DND-41 (cell line): ENCODE measurements around the gene TRIM32.
A peak's percentile ranks its signal among the peaks of the same experiment; 100 is the strongest.

Experiments used
- ATAC-seq: fragments of 200-7000 bp; cut with Tn5 transposase; 3 replicates; pipeline ENCODE4 v1.9.1; 2021; ENCODE audit warnings: low read depth; ENCODE audit not compliant: insufficient read depth
- DNase-seq: peaks from one replicate; pipeline ENCODE4 v3.0.0-alpha.2; 2020
- H2AFZ ChIP-seq: 2 replicates; pipeline ENCODE4 v1.6.0; 2012; ENCODE audit warnings: low read depth, low read length
- H3K27ac ChIP-seq: 2 replicates; pipeline ENCODE4 v1.5.1; 2012; ENCODE audit warnings: low read length, inconsistent platforms
- H3K27me3 ChIP-seq: fragments of 200-600 bp; sonication (generic); 2 replicates; pipeline ENCODE4 v1.6.0; 2012; ENCODE audit warnings: low read length, mild to moderate bottlenecking, inconsistent platforms; ENCODE audit not compliant: insufficient read depth, poor library complexity
- H3K36me3 ChIP-seq: 2 replicates; pipeline ENCODE4 v1.5.1; 2012; ENCODE audit warnings: low read length, inconsistent platforms; ENCODE audit not compliant: insufficient read depth
- H3K4me1 ChIP-seq: 2 replicates; pipeline ENCODE4 v1.5.1; 2012; ENCODE audit warnings: mild to moderate bottlenecking, low read length; ENCODE audit not compliant: insufficient read depth
- H3K4me2 ChIP-seq: 2 replicates; pipeline ENCODE4 v1.6.0; 2012; ENCODE audit warnings: mild to moderate bottlenecking, moderate library complexity, low read length, inconsistent platforms; ENCODE audit not compliant: insufficient read depth
- H3K4me3 ChIP-seq, 2 experiments: fragments of 200-600 bp in 1 of 2; shearing (Covaris generic) in 1 of 2; 2 replicates each; pipeline ENCODE4 v1.5.1; 2012 to 2016; ENCODE audit warnings: inconsistent platforms in 2 of 2, low read length in 2 of 2, mild to moderate bottlenecking in 2 of 2, low read depth in 1 of 2, moderate library complexity in 1 of 2
- H3K79me2 ChIP-seq: 2 replicates; pipeline ENCODE4 v1.6.0; 2012; ENCODE audit warnings: low read length, inconsistent platforms; ENCODE audit not compliant: insufficient read depth
- H3K9ac ChIP-seq: 2 replicates; pipeline ENCODE4 v1.6.0; 2012; ENCODE audit warnings: low read depth, mild to moderate bottlenecking, inconsistent platforms, low read length, moderate library complexity
- H3K9me3 ChIP-seq: 2 replicates; pipeline ENCODE4 v1.5.1; 2012; ENCODE audit warnings: low read length, moderate library complexity, mild to moderate bottlenecking, inconsistent platforms; ENCODE audit not compliant: insufficient read depth, severe bottlenecking
- H4K20me1 ChIP-seq: 2 replicates; pipeline ENCODE4 v1.6.0; 2012; ENCODE audit warnings: low read length; ENCODE audit not compliant: insufficient read depth
- CTCF ChIP-seq: IDR thresholded peaks from 2 replicates; pipeline ENCODE4 v1.5.1; 2012; ENCODE audit warnings: borderline replicate concordance, low read length, moderate library complexity, mild to moderate bottlenecking; ENCODE audit not compliant: poor library complexity, severe bottlenecking; ENCODE audit errors: extremely low read depth
- EZH2 ChIP-seq: IDR thresholded peaks from 3 replicates; pipeline ENCODE4 v1.6.1; 2012; ENCODE audit warnings: borderline replicate concordance, low read depth, mild to moderate bottlenecking, moderate library complexity, low read length, inconsistent platforms; ENCODE audit not compliant: severe bottlenecking

The TRIM32 gene

DNA sequence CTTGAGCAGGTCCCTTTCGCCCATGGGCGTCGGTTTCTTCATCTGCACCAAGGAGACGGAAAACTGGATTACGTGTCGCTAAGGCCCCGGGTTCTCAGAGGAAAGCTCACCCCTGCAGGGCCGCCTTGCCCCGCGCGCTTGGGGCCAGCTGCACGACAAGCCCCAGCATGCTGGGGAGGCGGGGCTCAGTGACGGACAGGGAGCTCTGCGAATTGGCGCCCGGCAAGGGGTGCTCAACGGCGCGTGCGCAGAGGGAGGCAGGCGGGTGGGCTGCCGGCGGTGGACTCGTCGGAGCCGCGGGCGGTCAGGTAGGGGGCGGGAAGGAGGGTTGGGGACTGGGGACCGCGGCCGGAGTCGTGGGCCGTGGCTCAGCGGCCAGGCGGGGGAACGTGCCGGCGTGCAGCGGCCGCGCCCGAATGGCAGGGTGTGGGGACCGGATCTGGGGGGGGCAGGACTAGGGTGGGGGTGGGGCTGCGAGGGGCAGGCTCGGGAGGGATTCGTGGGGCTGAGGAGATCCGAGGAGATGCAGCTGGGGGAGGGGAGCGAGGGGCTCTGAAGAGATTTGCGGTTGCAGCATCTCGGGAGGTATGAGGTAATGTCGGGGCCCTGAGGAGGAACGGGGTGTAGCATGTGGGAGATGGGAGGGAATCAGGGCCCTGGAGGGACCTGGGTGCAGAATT, at the start of gene TRIM32:
Gene TRIM32 (plus strand): TSS at position 232 of the 680 bp plus-strand sequence. CDS start 10,438 bp downstream, outside the sequence.
- H3K9ac ChIP-seq = peak within 1 kb of the TSS; percentile 55
- peak; percentile 96 for ATAC-seq
- H3K27me3 ChIP-seq = no peaks in the 10 kb centered on the region
- peaks cover 6% of the 10 kb centered on the region; the same call in 1 of the 2 replicates for H4K20me1 ChIP-seq
- H3K79me2 ChIP-seq = peaks cover 15% of the 10 kb centered on the region
- H3K9me3 ChIP-seq = no peaks in the 10 kb centered on the region
- TF ChIP-seq EZH2 (no peak), CTCF (no peak)
- H3K36me3 ChIP-seq = no peaks in the 10 kb centered on the region
- peak within 1 kb of the TSS; percentile 45 to 70; a peak in 3 of 4 replicates for H3K4me3 ChIP-seq
- peak within 1 kb of the TSS; percentile 86 for H2AFZ ChIP-seq
- peak within 1 kb of the TSS; percentile 56 for H3K27ac ChIP-seq
- peak; percentile 89 for DNase-seq
- H3K4me2 ChIP-seq = peak within 1 kb of the TSS; percentile 76
- H3K4me1 ChIP-seq = peaks cover 34% of the 10 kb centered on the region

- H2AFZ ChIP-seq = no peak overlapping the region
- no peaks in the 10 kb centered on the region for H3K27me3 ChIP-seq
- no peaks in the 10 kb centered on the region for H3K4me1 ChIP-seq
- H3K4me3 ChIP-seq = no peak overlapping the region
- H3K36me3 ChIP-seq = no peaks in the 10 kb centered on the region
- H4K20me1 ChIP-seq = no peaks in the 10 kb centered on the region
- no peak overlapping the region for H3K4me2 ChIP-seq
- H3K79me2 ChIP-seq = no peaks in the 10 kb centered on the region
- H3K9ac ChIP-seq = no peak overlapping the region
- no peak overlapping the region for H3K27ac ChIP-seq
- ATAC-seq (no peak), DNase-seq (no peak)
- no peak for TF ChIP-seq CTCF
- TF ChIP-seq EZH2 = no peak
- H3K9me3 ChIP-seq = no peaks in the 10 kb centered on the region
Observed at GRCh38 chr9:116639251-116639741, 47.8 kb upstream of the TRIM32 start.

- Histone ChIP-seq H3K27me3 (no peaks in the 10 kb centered on the region), H3K9ac (no peak overlapping the region), H4K20me1 (no peaks in the 10 kb centered on the region), H3K27ac (no peak overlapping the region), H3K4me3 (no peak overlapping the region), H3K4me1 (no peaks in the 10 kb centered on the region), H3K79me2 (no peaks in the 10 kb centered on the region), H2AFZ (no peak overlapping the region), H3K9me3 (no peaks in the 10 kb centered on the region), H3K36me3 (no peaks in the 10 kb centered on the region), H3K4me2 (no peak overlapping the region)
- no peak for DNase-seq
- TF ChIP-seq EZH2 (no peak), CTCF (no peak)
- no peak for ATAC-seq
Observed at GRCh38 chr9:116641292-116642059, 45.6 kb upstream of the TRIM32 start.
